Measurements from ENCODE around the gene CHGA.

CHGA gene

DNA sequence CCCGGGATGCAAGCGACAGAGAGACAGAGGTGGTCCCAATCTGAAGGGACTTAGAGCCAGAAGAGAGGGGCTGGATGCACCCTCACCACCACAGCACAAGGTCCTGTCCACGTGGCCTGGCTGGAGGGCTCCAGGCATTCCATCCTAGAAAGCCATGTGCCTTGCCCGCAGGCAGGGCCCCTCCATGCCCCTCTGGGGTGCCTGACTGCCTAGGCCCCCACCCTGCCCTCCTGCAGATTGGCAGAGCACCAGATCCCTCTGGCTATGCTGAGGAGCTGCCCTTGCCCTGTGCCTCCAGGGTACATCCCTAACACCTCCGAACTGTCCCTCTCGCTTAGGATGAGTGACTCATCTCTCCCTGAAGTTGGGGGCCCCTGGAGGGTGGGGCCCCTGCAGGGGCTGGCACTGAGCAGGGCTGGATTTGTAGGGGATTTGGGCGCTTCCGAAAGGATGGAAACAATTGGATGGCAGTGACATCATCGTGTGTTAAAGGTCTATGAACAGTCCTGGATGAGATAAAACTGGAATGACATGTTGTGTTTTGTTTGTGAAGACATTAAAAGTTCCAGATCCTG, 50.9 kb downstream of the CHGA start:
- DNase-seq (ENCODE audit: insufficient read length, low spot score) (no peak), FAIRE-seq (no peak)

DNA sequence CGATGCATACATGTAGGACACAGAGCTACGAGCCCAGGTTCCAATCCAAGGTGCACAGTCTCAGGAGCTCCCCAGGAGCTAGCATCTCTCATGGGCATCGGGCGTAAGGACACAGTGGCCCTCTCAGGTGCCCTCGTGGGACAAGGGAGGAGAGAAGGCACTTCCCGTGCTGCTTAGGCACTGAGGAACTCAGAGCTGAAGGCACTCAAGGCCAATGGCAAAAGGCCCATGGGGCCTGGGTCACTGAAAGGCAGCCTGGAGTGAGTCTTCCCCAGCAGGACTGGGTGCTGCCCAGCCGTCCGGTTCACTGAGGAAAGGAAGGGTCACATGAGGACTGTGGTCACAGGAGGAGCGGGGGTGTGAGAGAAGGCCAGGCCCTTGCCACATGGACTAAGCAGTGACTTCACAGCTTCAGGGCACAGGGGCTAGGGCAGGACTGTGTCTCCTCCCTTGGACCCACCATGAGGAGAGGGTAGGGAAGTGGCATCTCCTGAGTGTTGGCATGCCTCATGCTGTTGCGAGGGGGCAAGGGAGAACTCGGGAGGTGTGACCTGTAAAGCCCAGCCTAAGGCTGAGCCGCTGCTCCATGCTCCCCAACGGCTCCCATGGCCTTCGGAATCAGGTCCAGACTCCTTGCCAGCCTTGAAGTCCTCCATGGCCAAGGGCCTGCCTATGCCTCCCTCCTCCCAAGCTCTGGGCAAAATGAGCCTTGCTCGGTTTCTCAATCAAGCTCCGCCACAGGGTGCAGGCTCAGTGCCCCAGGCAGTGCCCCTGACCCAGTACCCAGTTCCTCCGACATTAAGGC, 51.8 kb downstream of the CHGA start:
- FAIRE-seq (no peak), DNase-seq (ENCODE audit: insufficient read length, low spot score) (no peak)

DNA sequence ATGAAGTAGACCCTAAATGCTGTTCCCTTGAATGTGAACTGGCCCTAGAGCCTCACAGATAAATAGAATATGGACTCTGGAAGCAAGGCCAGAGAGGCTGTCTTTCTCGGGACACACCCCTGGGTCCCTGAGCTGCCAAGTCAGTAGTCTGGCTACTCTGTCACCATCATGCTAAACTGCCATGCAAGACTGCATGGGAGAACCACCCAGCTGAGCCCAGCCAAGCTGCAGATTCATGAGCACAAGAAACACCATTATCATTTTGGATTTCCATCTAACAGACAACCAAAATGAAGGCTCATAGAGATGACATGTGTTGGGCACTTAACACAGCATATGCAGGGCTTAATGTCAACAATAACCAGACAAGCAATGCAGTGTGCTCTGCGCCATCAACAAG, 53.3 kb downstream of the CHGA start:
- no peak for FAIRE-seq
- DNase-seq (ENCODE audit: insufficient read length, low spot score) = no peak

DNA sequence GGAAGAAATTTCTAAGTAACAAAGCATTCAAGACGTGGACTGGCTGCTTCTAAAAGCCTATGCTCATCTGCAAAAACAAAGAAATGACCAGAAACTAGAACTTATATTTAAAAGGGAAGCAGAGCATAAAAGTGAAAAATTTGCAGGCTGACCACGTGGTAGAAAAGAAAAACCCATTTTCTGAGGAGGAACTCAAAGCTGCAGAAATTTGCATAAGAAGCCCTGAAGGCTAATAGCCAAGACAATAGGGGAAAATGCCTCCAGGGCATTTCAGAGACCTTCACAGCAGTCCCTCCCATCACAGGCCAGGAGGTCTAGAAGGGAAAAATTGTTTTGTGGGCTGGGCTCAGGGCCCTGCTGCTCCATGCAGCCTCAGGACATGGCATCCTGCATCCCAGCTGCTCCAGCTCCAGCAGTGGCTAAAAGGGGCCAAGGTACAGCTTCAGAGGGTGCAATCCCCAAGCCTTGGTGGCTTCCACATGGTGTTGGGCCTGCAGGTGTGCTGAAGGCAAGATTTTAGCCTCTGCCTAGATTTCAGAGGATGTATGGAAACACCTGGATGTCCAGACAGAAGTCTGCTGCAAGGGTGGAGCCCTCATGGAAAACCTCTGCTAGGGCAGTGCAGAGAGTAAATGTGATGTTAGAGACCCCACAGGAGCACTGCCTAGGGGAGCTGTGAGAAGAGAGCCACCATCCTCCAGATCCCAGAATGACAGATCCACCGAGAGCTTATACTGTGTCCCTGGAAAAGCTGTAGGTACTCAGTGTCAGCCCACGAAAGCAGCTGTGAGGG, 55.5 kb downstream of the CHGA start:
- DNase-seq (ENCODE audit: insufficient read length, low spot score) (no peak), FAIRE-seq (no peak)

DNA sequence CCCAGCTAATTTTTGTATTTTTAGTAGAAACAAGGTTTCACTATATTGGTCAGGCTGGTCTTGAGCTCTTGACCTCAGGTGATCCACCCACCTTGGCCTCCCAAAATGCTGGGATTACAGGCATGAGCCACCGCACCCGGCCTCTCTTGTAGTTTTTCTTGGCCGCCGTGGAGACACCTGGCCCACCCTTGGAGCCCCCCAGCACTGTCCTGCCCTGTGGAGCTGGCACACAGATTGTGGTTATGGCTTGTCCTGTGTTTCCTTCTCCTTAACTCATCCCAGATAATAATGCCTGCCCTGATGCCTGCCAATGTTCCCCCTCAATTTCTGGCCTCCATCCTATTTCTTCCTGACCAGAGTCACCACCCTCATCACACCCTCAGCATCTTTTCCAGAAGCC, 57.9 kb downstream of the CHGA start:
- no peak for FAIRE-seq
- DNase-seq (ENCODE audit: insufficient read length, low spot score) = no peak

DNA sequence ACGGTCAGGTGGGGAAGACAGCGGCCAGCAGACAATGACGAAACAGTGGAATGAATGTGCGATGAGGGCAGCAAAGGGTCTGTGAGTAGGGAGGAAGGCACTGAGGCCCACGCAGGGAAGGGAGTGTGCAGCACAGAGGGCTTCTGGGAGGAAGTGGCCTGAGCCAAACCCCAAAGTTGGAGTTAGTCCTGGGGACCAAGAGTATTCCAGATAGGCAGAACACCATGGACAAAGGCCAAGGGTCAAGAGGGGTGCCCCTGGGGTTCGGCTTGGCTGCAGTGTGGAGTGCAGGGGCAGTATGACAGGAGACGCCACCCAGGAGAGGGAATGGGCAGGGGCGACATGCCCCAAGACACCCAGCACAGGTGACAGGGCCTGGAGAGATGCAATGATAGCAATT, 58.8 kb downstream of the CHGA start:
- DNase-seq (ENCODE audit: insufficient read length, low spot score) = no peak
- no peak for FAIRE-seq

DNA sequence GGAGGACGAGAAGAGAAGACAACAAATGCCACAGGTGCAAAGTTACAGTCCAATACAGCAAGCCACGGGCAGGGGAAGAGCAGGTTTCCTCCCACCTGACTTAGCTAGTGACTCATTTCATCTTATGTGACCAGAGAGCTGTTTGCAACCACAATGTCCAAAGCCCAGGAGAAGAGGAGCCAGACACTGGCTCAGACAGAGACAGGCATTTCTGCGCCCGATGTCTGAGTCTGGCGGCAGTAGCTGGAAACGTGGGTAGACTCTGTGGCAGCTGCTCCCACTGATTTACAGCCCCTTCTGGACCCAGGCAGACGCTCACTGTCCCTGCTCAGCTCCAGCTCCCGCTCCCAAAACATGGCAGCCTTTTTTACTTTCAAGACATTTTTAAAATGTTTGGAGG, 60.0 kb downstream of the CHGA start:
- no peak for FAIRE-seq
- no peak for DNase-seq (ENCODE audit: insufficient read length, low spot score)

DNA sequence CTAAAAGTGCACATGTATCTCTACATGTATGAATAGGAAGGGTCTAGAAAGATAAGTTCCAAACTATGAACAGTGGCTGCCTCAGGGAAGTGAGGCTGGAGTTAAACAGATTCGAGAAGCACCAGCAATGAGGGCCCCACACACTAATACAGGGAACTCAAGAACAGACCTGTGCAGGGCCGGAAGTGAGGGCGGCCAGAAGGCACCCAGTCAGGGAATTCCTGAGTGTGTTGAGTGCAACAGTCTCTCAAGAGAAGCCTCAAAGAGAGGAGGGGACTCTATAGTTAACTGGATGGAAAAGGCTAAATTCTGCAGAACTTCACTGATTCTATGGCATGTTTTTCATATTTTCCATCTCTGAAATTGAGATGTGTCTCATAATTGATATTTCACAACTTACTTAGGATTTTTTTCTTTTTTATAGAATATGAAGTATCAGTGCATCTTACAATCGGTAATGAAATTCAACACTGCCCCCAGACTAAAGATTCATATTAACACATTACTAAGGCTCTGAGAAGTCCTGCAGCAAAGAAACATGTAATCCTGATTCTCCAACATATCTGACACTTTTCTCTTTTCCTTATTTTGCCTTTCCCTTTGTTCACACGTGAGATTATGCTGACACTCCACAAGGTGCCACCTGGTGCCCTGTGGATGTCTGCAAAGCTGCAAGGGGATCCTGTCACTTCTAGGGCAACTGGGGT, 61.3 kb downstream of the CHGA start:
- no peak for DNase-seq (ENCODE audit: insufficient read length, low spot score)
- no peak for FAIRE-seq

Data from GM19239 (cell line).